Erythroblast (primary cell): Measurements from ENCODE around the gene NCOR2.

ENCODE experiments used
- GATA1 ChIP-seq: IDR thresholded peaks from 2 replicates; pipeline ENCODE4 v1.6.1; 2011; ENCODE audit warnings: low read depth, mild to moderate bottlenecking, control low read depth, low read length, moderate library complexity
- POLR2A ChIP-seq: IDR thresholded peaks from 2 replicates; pipeline ENCODE4 v1.6.1; 2011; ENCODE audit warnings: mild to moderate bottlenecking, low read length

- TF ChIP-seq POLR2A (no peak), GATA1 (no peak)
Observed at GRCh38 chr12:124603831-124604251, 36.4 kb upstream of the NCOR2 start.
